Smooth muscle cell (in vitro differentiated cells): ENCODE results near the gene MAG. TPM values are rescaled to one million over a fixed set of nuclear protein-coding genes. Genes with fewer than 3 reads are reported as not detected.

Source experiments
- DNase-seq: peaks from one replicate; lab custom pipeline; 2025; ENCODE audit not compliant: unreplicated experiment; lab: John Stamatoyannopoulos, UW
- H2AFZ ChIP-seq: fragments of 200-600 bp; sonication (generic); 2 replicates; pipeline ENCODE4 v1.6.0; 2016; ENCODE audit warnings: antibody characterized with exemption, low read depth, mild to moderate bottlenecking
- H3F3A ChIP-seq: fragments of 200-600 bp; sonication (generic); 2 replicates; pipeline ENCODE4 v1.6.0; 2017; ENCODE audit warnings: antibody characterized with exemption, low read depth
- H3K27ac ChIP-seq: fragments of 200-600 bp; sonication (generic); 2 replicates; pipeline ENCODE4 v1.5.1; 2016; ENCODE audit warnings: low read depth, mild to moderate bottlenecking
- H3K27me3 ChIP-seq: fragments of 200-600 bp; sonication (generic); 2 replicates; pipeline ENCODE4 v1.6.1; 2016; ENCODE audit warnings: low read depth, mild to moderate bottlenecking
- H3K36me3 ChIP-seq: fragments of 200-600 bp; sonication (generic); 2 replicates; pipeline ENCODE4 v1.5.1; 2016; ENCODE audit warnings: low read depth
- H3K4me1 ChIP-seq: fragments of 200-600 bp; sonication (generic); 2 replicates; pipeline ENCODE4 v1.5.1; 2016; ENCODE audit warnings: low read depth
- H3K4me2 ChIP-seq: fragments of 200-600 bp; sonication (generic); 2 replicates; pipeline ENCODE4 v1.6.0; 2016; ENCODE audit warnings: mild to moderate bottlenecking
- H3K4me3 ChIP-seq: fragments of 200-600 bp; sonication (generic); 2 replicates; pipeline ENCODE4 v1.5.1; 2016; ENCODE audit warnings: mild to moderate bottlenecking
- H3K79me2 ChIP-seq: fragments of 200-600 bp; sonication (generic); 2 replicates; pipeline ENCODE4 v1.6.0; 2016; ENCODE audit warnings: low read depth, mild to moderate bottlenecking
- H3K9ac ChIP-seq: fragments of 200-600 bp; sonication (generic); 2 replicates; pipeline ENCODE4 v1.6.0; 2016; ENCODE audit warnings: low read depth
- H3K9me3 ChIP-seq: fragments of 200-600 bp; sonication (generic); replicated peaks from 2 replicates; pipeline ENCODE4 v1.5.1; 2016; ENCODE audit warnings: low read depth
- H4K20me1 ChIP-seq: fragments of 200-600 bp; sonication (generic); 2 replicates; pipeline ENCODE4 v1.6.0; 2016; ENCODE audit warnings: low read depth
- WGBS: methylation state at CpG from one replicate; pipeline ENCODE4 v1.1.7; 2016; ENCODE audit warnings: low lambda C conversion rate; 5-methylcytosine and 5-hydroxymethylcytosine counted together
- polyA plus RNA-seq: library from polyadenylated mRNA; unstranded; fragments of >200 nt; fragmentation: Nextera tagmentation; extraction: Ambion mirVana; gene quantifications from 2 replicates; pipeline ENCODE4 v1.2.1, GENCODE V29; 2016
- total RNA-seq: library from RNA; depleted of rRNA; stranded (reverse); fragments of >200 nt; gene quantifications from 2 replicates; pipeline ENCODE4 v1.2.3, GENCODE V29; 2014
- TF ChIP-seq, protein P1 (sequence below): fragments of 200-600 bp; sonication (generic); IDR thresholded peaks from 2 replicates; pipeline ENCODE4 v1.5.1; 2017; ENCODE audit warnings: borderline replicate concordance, mild to moderate bottlenecking, antibody characterized with exemption; ENCODE audit not compliant: insufficient read depth, poor library complexity, severe bottlenecking

The MAG gene
- total and polyA plus RNA-seq, 2 experiments from 2014 or later = not detected

DNA sequence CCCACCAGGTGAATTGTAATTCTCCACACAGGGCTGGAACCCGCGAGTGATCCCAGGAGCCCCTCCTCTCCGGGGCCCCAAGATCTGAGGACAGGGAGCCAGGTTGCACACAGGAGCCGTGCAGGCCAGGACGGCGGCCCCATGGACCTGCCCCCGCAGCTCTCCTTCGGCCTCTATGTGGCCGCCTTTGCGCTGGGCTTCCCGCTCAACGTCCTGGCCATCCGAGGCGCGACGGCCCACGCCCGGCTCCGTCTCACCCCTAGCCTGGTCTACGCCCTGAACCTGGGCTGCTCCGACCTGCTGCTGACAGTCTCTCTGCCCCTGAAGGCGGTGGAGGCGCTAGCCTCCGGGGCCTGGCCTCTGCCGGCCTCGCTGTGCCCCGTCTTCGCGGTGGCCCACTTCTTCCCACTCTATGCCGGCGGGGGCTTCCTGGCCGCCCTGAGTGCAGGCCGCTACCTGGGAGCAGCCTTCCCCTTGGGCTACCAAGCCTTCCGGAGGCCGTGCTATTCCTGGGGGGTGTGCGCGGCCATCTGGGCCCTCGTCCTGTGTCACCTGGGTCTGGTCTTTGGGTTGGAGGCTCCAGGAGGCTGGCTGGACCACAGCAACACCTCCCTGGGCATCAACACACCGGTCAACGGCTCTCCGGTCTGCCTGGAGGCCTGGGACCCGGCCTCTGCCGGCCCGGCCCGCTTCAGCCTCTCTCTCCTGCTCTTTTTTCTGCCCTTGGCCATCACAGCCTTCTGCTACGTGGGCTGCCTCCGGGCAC is 59.6 kb downstream of the MAG start:
- H3K36me3 ChIP-seq = no peaks in the 10 kb centered on the region
- H2AFZ ChIP-seq = no peak overlapping the region
- DNase-seq = no peak
- H3K27me3 ChIP-seq = no peaks in the 10 kb centered on the region
- no peak overlapping the region for H3K27ac ChIP-seq
- H3K4me1 ChIP-seq = no peaks in the 10 kb centered on the region
- WGBS = 96% methylated on average over 46 of the region's 47 CpGs
- no peak overlapping the region for H3K4me3 ChIP-seq
- no peaks in the 10 kb centered on the region for H4K20me1 ChIP-seq
- TF ChIP-seq, protein P1, sequence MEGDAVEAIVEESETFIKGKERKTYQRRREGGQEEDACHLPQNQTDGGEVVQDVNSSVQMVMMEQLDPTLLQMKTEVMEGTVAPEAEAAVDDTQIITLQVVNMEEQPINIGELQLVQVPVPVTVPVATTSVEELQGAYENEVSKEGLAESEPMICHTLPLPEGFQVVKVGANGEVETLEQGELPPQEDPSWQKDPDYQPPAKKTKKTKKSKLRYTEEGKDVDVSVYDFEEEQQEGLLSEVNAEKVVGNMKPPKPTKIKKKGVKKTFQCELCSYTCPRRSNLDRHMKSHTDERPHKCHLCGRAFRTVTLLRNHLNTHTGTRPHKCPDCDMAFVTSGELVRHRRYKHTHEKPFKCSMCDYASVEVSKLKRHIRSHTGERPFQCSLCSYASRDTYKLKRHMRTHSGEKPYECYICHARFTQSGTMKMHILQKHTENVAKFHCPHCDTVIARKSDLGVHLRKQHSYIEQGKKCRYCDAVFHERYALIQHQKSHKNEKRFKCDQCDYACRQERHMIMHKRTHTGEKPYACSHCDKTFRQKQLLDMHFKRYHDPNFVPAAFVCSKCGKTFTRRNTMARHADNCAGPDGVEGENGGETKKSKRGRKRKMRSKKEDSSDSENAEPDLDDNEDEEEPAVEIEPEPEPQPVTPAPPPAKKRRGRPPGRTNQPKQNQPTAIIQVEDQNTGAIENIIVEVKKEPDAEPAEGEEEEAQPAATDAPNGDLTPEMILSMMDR = no peak
- H3K79me2 ChIP-seq = no peaks in the 10 kb centered on the region
- no peaks in the 10 kb centered on the region for H3K9me3 ChIP-seq
- no peak overlapping the region for H3K9ac ChIP-seq
- no peak overlapping the region for H3K4me2 ChIP-seq
- no peaks in the 10 kb centered on the region for H3F3A ChIP-seq

DNA sequence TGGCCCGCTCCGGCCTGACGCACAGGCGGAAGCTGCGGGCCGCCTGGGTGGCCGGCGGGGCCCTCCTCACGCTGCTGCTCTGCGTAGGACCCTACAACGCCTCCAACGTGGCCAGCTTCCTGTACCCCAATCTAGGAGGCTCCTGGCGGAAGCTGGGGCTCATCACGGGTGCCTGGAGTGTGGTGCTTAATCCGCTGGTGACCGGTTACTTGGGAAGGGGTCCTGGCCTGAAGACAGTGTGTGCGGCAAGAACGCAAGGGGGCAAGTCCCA is 60.2 kb downstream of the MAG start:
- Histone ChIP-seq H3K27me3 (no peaks in the 10 kb centered on the region), H3K36me3 (no peaks in the 10 kb centered on the region), H3K27ac (no peak overlapping the region), H4K20me1 (no peaks in the 10 kb centered on the region), H3K4me1 (no peaks in the 10 kb centered on the region), H3F3A (no peaks in the 10 kb centered on the region), H3K9me3 (no peaks in the 10 kb centered on the region), H3K79me2 (no peaks in the 10 kb centered on the region), H3K9ac (no peak overlapping the region), H2AFZ (no peak overlapping the region), H3K4me2 (no peak overlapping the region), H3K4me3 (no peak overlapping the region)
- DNase-seq = no peak
- 89% methylated on average over 18 of the region's 18 CpGs for WGBS
- TF ChIP-seq, protein P1 = no peak

DNA sequence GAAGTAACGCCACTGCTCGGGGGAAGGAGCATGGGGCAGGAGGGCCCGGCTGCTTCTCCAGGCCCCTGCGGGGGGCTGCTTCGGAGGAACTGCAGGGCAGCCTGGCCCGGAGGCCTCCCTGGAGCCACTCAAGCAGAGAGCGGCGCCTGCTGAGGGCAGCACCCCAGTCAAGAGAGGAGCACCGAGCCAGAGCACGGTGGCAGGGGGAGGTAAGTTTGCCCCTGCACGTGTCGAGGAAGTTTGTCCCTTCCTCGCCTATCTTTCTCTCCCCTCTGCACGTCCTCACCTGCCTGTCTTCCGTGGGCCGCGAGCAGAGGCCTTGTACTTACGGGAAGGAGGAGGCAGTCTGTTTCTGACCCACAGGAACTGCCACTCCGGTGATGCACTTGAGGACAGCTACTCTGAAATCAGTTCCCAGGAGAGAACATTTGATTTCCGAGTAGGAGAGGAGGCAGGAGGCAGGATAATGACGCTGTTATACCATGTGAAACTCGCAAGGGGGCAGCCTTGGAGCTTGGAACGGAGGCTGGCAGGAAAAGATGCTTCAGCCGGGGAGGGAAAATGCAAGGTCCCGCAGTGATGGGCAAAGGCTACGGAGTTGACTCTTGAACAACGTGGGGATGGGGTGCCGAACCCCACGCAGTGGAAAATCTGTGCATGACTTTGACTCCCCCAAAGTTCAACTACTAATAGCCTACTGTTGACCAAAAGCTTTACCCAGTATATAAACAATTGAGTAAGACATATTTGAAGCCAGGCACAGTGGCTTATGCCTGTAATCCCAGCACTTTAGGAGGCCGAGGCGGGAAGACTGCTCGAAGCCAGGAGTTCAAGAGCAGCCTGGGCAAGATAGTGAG is 60.7 kb downstream of the MAG start:
- no peak overlapping the region for H3K4me2 ChIP-seq
- no peaks in the 10 kb centered on the region for H3K36me3 ChIP-seq
- H4K20me1 ChIP-seq = no peaks in the 10 kb centered on the region
- DNase-seq = peak; percentile 15
- WGBS = 41% methylated on average over 32 of the region's 32 CpGs
- no peaks in the 10 kb centered on the region for H3K4me1 ChIP-seq
- TF ChIP-seq, protein P1 = peak; percentile 73
- H3F3A ChIP-seq = no peaks in the 10 kb centered on the region
- no peak overlapping the region for H3K4me3 ChIP-seq
- no peak overlapping the region for H3K27ac ChIP-seq
- H3K79me2 ChIP-seq = no peaks in the 10 kb centered on the region
- H3K9me3 ChIP-seq = no peaks in the 10 kb centered on the region
- no peaks in the 10 kb centered on the region for H3K27me3 ChIP-seq
- H2AFZ ChIP-seq = no peak overlapping the region
- no peak overlapping the region for H3K9ac ChIP-seq
